ELR (cell line): ENCODE data around the gene KLHL30.

ENCODE experiments used
- DNase-seq: peaks from one replicate; pipeline ENCODE4 v3.0.0-alpha.2; 2015; ENCODE audit warnings: low read depth

KLHL30 gene

GRCh38 chr2:238187618-238188548, 49.4 kb downstream of the KLHL30 start:
- DNase-seq, result no peak

GRCh38 chr2:238190445-238190844, 52.0 kb downstream of the KLHL30 start:
- no peak for DNase-seq
